WERI-Rb-1 (cell line): Measurements from ENCODE around the gene DCAF6.

Experiments
- DNase-seq: peaks from one replicate; pipeline ENCODE4 v3.0.0-alpha.2; 2020
- H3K27ac ChIP-seq: fragments of 250-450 bp; sonication (Bioruptor Pico); 2 replicates; pipeline ENCODE4 v1.5.1; 2020; ENCODE audit warnings: mild to moderate bottlenecking, moderate library complexity
- H3K27me3 ChIP-seq: fragments of 250-450 bp; sonication (Bioruptor Pico); 2 replicates; pipeline ENCODE4 v1.5.1; 2021; ENCODE audit warnings: mild to moderate bottlenecking, low read depth, moderate library complexity; ENCODE audit not compliant: insufficient read depth, severe bottlenecking
- H3K36me3 ChIP-seq: fragments of 250-450 bp; sonication (Bioruptor Pico); 2 replicates; pipeline ENCODE4 v1.5.1; 2020; ENCODE audit warnings: mild to moderate bottlenecking, moderate library complexity
- H3K4me3 ChIP-seq: 2 replicates; pipeline ENCODE4 v1.5.1; 2011; ENCODE audit warnings: low read depth, mild to moderate bottlenecking, control low read depth, low read length
- H3K9me3 ChIP-seq: fragments of 250-450 bp; sonication (Bioruptor Pico); 2 replicates; pipeline ENCODE4 v1.5.1; 2021; ENCODE audit warnings: mild to moderate bottlenecking, moderate library complexity; ENCODE audit not compliant: severe bottlenecking
- TF ChIP-seq, protein P1 (sequence below): IDR thresholded peaks from 2 replicates; pipeline ENCODE4 v1.5.1; 2011; ENCODE audit warnings: low read depth, mild to moderate bottlenecking, control low read depth, inconsistent platforms, low read length

The DCAF6 gene

DNA sequence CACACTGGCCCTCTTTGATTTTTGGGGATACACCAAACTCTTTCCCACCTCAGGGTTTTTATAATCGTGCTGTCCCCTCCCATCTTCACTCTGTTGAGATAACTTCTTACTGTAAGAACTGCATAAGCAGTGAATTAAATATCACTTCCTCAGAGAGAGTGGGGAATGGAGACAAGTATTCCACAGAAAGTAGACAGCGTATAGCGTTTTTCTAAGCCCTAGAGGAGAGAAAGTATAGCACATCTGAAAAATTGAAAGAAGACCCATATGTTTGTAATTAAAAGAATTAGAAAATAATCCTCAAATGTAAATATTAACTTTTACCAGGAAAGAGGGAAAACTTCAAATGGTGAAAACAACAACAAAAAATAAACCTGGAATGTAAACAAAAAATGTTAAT, 132.9 kb downstream of the DCAF6 start:
- H3K36me3 ChIP-seq: no peaks in the 10 kb centered on the region
- H3K27me3 ChIP-seq: no peaks in the 10 kb centered on the region
- no peak overlapping the region for H3K4me3 ChIP-seq
- TF ChIP-seq, protein P1, sequence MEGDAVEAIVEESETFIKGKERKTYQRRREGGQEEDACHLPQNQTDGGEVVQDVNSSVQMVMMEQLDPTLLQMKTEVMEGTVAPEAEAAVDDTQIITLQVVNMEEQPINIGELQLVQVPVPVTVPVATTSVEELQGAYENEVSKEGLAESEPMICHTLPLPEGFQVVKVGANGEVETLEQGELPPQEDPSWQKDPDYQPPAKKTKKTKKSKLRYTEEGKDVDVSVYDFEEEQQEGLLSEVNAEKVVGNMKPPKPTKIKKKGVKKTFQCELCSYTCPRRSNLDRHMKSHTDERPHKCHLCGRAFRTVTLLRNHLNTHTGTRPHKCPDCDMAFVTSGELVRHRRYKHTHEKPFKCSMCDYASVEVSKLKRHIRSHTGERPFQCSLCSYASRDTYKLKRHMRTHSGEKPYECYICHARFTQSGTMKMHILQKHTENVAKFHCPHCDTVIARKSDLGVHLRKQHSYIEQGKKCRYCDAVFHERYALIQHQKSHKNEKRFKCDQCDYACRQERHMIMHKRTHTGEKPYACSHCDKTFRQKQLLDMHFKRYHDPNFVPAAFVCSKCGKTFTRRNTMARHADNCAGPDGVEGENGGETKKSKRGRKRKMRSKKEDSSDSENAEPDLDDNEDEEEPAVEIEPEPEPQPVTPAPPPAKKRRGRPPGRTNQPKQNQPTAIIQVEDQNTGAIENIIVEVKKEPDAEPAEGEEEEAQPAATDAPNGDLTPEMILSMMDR: no peak
- no peak overlapping the region for H3K27ac ChIP-seq
- DNase-seq: no peak
- H3K9me3 ChIP-seq: no peaks in the 10 kb centered on the region

DNA sequence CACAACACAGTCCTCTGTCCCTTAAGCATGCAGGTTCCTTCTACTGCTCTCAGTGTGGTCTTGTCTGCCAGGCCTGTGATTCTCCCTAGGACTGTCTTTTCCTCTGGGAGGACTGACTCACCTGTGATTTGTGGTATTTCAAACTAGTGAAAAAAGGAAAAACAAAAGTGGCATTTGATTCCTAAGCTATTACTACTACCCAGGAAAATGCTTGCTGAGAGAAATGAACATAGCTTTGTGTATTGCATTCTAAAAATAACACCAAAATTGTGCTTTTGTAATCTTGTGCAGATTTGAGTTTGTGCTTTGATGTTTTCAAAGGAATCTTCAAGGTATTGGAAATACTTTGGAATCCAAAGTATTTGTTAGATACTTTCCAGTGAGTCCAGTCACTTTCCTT, 143.3 kb downstream of the DCAF6 start:
- no peak for DNase-seq
- H3K9me3 ChIP-seq: no peaks in the 10 kb centered on the region
- H3K36me3 ChIP-seq: no peaks in the 10 kb centered on the region
- H3K27me3 ChIP-seq: no peaks in the 10 kb centered on the region
- no peak overlapping the region for H3K27ac ChIP-seq
- TF ChIP-seq, protein P1: no peak
- H3K4me3 ChIP-seq: no peak overlapping the region

DNA sequence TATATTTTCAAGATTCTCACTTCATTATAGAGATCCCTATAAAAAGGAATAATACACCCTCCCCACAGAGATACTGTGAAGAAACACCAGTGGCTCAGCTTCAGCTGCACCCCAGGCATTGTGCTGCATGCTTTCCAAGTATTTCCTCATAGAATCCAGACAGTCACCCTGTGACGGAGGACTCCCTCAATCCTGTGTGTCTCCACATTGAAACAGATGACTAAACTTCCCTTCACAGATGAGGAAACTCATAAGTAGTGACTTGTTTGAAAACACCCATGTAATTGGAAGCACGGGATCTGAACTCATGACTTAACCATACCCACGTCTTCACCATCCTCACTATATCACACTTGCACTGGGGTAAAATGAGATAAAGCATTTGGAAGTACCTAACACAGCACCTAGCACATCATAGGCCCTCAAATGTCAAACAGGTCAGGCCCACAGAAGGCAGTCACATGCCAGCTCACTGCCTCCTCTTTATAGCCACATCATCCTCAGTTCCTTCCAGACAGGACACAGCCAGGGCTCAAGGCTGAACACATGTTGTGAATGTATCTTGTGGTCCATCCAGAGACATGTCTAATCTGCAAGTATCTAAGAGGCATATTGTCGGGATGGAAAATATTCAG, 145.0 kb downstream of the DCAF6 start:
- no peaks in the 10 kb centered on the region for H3K36me3 ChIP-seq
- no peak overlapping the region for H3K27ac ChIP-seq
- no peak overlapping the region for H3K4me3 ChIP-seq
- TF ChIP-seq, protein P1: no peak
- no peaks in the 10 kb centered on the region for H3K27me3 ChIP-seq
- H3K9me3 ChIP-seq: no peaks in the 10 kb centered on the region
- DNase-seq: no peak

DNA sequence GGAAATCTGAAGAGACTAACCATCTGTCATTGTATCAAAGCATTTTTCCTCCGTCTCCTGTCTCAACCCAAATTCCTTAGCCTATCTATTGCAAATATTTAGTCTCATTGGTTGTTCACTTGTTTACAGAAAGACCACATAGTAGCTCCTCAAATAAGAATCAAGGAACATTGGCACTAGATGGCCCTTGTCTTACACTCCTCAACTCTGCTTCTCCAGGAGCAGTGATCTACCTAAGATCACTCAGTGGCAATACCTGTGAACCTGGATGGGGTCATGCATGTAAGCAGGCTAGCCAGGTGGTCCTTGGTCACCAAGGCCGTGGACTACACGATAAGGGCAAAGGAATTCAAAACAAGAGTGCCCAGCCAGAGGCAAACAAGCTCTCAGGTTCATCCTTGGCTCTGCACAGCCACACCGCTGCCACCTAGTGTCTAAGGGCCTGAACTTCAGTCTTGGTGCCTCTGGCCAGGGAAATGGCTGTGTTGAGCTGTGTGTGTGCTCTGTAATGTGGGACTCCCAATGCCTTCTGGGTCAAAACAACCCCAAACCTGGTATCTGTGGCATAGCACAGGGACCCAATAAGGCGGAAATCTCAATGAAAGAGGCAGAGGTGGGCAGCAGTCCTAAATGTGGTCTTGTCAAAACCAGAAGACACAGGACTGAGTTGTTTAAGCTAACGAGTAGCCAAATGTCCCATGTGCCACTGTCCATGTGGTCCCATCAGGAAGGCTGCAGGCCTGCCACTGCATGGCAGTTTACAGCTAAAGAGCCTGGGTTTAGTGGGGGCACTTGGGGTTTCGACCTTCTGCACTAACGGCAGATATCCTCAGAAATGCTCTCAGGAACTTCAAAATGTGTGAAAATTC, 145.8 kb downstream of the DCAF6 start:
- TF ChIP-seq, protein P1: peak; percentile 87
- Histone ChIP-seq H3K4me3 (no peak overlapping the region), H3K27me3 (no peaks in the 10 kb centered on the region), H3K36me3 (no peaks in the 10 kb centered on the region), H3K27ac (no peak overlapping the region), H3K9me3 (no peaks in the 10 kb centered on the region)
- DNase-seq: peak; percentile 56

DNA sequence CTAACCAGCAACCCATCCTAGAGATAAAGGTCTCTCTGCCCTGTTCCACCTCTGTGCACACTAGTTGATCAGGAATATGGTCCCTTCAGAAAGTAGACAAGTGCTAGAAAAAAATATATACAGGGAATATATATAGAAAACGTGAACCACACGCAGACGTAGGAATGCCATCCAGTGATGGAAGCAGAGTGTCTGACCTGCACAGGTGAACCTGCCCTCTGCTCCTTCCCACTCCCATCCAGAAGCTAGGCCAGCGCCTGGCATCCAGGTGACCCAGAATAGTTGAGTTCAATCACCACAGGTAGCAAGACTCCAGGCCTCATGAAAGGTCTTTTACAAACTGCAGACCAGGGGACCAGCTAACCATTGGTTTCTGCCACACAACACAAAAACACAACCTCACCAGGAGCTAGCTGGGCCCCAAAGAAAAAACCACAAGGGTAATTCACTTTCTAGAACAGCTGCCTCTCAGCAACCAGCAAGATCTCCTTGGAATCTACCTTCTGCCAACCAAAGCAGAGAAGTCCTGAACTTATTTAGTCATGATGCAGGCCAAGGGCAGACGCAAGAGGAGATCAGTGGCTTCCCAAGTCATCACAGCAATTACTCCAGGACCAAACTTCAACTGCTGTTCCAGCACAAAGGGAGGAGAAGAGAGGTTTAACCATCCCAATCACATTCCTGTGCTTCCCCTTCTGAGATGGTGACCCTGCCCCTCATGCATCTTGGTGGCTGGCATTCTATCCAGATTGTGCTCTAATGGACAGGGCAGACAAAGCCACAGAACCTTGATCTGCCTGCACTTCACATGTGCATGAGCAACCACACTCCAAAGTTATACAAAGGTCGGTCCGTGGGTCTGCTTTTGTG, 147.2 kb downstream of the DCAF6 start:
- Histone ChIP-seq H3K36me3 (no peaks in the 10 kb centered on the region), H3K9me3 (no peaks in the 10 kb centered on the region), H3K4me3 (no peak overlapping the region), H3K27ac (no peak overlapping the region), H3K27me3 (no peaks in the 10 kb centered on the region)
- DNase-seq: no peak
- TF ChIP-seq, protein P1: no peak
